ENCODE results near the gene SNCAIP. TPM values are rescaled to one million over a fixed set of nuclear protein-coding genes. Genes with fewer than 3 reads are reported as not detected.

SNCAIP gene
- polyA plus RNA-seq, 3 donors = 24.7 to 28.8 (median 24.9) TPM

- no peak for DNase-seq (ENCODE audit: extremely low read depth in 1 of 11, low read depth in 9 of 11, low spot score in 4 of 11)
Measured at GRCh38 chr5:122412966-122413365, 100.9 kb downstream of the SNCAIP start.

DNA sequence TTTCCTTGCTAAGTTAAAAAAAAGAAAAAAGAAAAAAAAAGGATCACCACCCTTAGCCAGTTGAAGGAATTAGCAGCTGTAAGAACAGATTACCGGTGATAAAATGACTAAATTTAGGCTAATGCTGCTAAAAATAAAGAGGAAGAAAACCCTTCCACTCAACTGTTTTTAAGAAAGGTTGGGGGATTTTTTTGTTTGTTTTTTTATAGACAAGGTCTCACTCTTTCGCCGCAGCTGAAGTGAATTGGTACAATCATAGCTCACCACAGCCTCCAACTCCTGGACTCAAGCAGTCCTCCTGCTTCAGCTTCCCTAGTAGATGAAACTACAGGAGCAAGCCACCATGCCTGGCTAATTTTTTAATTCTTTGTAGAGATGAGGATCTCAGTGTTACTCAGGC, 101.7 kb downstream of the SNCAIP start:
- no peak for DNase-seq (ENCODE audit: extremely low read depth in 1 of 11, low read depth in 9 of 11, low spot score in 4 of 11)

DNA sequence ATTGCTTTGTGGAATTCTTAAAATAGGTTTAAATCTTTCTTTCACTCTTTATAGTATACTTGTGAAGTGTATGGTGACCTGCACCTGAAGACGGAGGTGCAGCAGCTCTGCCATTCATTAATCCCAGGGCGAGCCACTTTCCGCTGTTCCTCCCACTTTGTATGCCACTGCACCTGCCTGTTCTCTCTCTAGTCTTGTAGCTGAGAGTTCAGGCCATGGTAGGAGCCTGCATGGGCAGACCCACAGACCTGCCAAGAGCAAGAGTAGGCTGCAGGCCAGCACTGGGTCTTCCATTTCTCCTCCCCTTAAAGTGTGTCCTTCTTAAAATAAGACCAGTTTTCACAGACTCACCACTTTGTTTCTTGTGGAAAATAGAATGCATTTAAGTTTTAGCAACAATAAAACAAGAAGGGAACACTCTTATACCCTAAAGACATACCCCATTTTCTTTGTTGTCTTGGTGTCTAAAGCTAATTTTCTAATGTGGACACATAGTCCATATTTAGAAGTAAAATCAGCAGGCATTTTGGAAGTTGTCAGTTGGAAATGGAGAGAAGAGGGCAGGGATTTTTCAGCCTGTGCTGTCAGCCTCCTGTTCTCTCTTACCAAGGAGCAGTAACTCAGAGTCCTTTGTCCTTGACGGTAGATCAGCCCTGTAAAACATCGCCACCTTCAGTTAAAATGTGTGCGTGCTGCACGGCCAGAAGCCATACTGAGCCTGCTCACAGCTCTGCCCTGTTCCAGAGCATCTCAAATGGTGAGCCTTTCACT, 103.2 kb downstream of the SNCAIP start:
- DNase-seq (ENCODE audit: extremely low read depth in 1 of 11, low read depth in 9 of 11, low spot score in 4 of 11) = peak in 9 of 11 donors; percentile 58 to 78 (median 69)

DNA sequence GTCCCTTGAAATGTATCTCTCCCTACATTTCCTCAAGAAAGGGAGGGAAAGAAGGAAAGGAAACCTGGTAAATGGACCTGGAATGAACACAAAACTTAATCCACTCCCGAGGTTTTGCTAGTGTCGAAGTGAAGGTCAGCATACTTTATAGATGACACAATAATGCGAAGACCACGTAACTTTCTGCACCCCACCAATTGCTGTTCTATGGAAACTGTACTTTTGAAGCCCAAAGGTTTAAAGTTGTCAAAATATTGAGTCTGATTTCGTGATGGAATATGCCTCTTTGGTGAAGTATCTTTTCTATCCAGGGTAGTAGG, 103.7 kb downstream of the SNCAIP start:
- no peak for DNase-seq (ENCODE audit: extremely low read depth in 1 of 11, low read depth in 9 of 11, low spot score in 4 of 11)

- no peak for DNase-seq (ENCODE audit: extremely low read depth in 1 of 11, low read depth in 9 of 11, low spot score in 4 of 11)
Measured at GRCh38 chr5:122419142-122419894, 107.3 kb downstream of the SNCAIP start.

DNA sequence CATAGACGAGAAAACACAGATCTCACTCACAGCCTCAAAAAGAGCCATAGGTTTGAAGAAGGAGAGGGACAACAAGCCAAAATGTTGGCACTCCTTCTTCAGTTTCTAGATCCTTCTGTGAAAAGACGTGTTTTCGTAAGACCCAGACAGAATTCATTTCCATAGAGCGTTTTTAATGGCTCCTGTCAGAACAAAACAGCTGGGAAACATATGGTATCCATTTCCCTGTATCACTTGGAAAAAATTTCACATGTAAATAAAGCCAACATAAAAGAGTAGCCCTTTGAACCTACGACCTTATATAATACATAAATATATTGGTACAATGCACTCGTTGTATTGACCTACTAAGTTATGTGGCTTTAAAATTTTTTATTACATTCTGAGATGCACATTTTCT, 108.1 kb downstream of the SNCAIP start:
- peak in 2 of 11 donors; percentile 33 to 37 for DNase-seq (ENCODE audit: extremely low read depth in 1 of 11, low read depth in 9 of 11, low spot score in 4 of 11)

DNA sequence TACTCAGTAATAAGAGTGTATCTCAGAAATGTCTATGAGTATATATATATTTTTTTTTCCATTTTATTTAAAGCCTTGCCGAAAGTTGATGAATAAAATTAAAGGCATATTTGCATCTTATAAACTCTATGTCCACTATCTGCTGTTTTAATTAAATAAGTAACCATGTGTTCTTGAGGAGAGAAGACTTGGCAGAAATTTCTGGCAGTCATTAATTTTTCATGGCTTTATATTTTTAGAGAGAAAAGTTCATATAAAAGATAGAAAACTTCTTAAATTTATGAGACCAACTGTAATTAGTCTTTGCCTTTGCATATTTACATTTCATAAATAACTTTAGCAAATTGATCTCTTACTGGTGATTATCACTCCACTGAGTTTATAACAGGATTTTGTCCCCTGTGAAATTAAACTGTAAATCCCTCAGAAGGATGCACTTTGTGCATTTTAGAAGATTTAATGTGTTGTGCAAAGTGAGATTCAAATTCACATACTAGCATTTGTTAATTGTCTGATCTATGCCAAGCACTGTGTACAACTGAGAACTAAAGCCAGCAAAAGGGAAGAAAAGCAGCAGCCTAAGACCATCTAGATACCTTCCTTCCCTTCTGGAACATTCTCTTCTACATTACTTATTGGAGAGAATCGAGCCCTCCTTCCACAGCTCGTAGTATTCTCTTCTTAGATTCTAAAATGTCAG, 108.7 kb downstream of the SNCAIP start:
- peak in 1 of 11 donors; percentile 32 for DNase-seq (ENCODE audit: extremely low read depth in 1 of 11, low read depth in 9 of 11, low spot score in 4 of 11)

DNA sequence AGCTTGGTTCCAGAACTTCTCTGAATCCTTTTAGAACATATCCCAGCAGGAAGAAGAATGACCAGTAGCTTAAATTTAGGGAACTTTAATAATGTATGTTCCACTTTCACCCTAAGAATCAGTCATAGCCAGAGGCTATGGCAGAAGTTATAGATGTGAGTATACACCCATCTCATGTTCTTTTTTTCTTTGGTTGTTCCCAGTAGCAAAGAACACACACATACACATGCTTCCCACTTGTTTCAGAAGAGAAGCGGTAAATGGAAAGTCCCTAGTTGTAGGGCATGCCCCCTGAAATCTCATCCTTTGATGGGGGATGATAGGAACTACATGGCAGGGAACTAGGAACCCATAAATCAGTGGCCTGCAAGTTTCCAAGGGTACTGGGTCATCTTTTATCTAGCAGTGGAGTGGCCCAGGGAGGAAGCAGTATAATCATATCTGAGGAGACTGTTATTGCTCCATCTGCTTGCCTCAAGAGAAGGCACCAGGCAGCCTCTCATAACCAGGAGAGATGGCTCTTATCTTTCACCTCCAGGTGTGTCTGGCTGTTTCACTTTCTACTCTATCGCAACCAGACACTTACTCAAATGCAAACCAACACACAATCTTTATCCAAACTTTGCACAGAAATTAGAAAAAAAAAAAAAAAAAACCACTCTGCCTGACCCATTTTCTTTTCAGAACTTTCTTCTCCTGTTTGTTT, 109.5 kb downstream of the SNCAIP start:
- DNase-seq (ENCODE audit: extremely low read depth in 1 of 11, low read depth in 9 of 11, low spot score in 4 of 11) = no peak

DNA sequence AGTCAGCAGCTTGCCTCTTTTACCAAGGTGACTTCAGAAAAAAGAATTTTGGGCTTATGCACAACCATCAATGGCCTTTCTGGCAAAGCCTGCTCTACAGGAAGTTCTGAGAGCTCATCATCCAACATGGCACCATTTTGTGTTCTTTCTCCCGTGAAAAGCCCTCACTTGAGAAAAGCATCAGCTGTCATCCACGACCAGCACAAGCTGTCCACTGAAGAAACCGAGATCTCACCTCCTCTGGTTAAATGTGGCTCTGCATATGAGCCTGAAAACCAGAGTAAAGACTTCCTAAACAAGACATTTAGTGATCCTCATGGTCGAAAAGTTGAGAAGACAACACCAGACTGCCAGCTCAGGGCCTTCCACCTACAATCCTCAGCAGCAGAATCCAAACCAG, 111.2 kb downstream of the SNCAIP start:
- no peak for DNase-seq (ENCODE audit: extremely low read depth in 1 of 11, low read depth in 9 of 11, low spot score in 4 of 11)

- no peak for DNase-seq (ENCODE audit: extremely low read depth in 1 of 11, low read depth in 9 of 11, low spot score in 4 of 11)
Measured at GRCh38 chr5:122424132-122424531, 112.1 kb downstream of the SNCAIP start.

- DNase-seq (ENCODE audit: extremely low read depth in 1 of 11, low read depth in 9 of 11, low spot score in 4 of 11) = no peak
Measured at GRCh38 chr5:122426301-122426700, 114.3 kb downstream of the SNCAIP start.

DNA sequence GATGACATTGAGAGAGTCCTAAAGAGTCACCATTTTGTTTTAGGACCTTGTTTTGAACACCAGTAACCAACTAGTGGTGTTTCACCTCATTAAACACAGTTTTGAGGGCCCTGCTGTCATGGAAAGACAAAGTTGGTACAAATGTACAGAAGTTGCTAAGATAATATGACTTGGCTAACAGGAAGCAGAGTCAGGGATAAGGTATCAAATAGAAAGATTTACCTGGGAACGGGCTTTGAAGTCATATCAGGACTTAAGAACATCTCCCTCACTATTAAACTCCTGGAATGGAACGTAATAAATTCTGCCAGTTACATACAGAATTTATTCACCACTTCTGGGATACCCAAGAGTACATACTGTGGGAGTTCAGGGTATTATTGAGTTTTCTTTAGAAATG, 115.6 kb downstream of the SNCAIP start:
- DNase-seq (ENCODE audit: extremely low read depth in 1 of 11, low read depth in 9 of 11, low spot score in 4 of 11) = peak in 1 of 11 donors; percentile 29

DNA sequence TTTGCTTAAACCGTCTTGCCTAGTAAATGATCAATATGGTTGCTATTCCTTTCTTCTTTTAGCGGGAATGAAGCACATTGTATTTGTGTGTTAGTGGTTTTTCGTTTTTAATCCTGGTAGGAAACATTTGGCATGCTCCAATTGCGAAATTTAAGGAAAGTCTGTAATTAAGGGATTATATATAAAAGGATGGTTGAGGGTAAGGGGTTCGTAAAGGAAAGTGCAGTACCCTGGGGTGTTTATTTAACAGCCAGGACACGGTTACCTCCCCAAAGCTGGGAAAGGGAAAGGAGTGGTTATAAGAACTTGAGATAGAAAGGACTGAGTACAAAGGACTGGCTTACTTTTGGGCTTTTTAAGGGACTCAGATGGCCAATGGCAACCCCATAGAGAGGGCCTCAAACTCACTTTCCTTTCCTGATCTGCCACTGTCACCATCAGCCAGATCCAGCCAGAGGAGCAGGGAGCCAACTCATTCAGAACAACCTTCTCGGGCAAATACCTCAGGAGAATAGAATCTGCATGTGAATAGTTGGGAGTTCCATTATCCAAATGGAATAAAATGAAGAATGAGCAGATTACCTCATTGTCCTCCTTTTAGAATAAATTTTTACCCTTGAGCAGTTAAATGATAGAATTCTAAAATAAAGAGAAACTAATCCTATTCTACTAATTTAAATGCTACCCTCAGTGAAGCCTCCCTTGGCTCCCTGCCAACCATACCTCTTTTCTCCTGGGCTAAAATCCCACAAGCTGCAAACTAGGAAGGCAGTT, 117.7 kb downstream of the SNCAIP start:
- DNase-seq (ENCODE audit: extremely low read depth in 1 of 11, low read depth in 9 of 11, low spot score in 4 of 11) = no peak

DNA sequence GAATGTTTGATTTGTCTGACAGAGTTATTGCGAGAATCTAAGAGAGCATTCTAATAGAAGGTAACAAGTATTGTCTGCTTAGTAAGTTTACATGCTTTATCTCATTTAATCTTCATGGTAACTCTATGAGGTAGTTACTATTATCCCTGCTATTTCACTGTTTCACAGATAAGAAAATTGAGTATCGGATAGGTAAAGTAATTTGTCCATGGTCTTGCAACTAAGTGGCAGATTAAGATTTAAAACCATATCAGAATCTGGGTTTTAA, 118.2 kb downstream of the SNCAIP start:
- no peak for DNase-seq (ENCODE audit: extremely low read depth in 1 of 11, low read depth in 9 of 11, low spot score in 4 of 11)

GRCh38 chr5:122431298-122431697, 119.3 kb downstream of the SNCAIP start:
- DNase-seq (ENCODE audit: extremely low read depth in 1 of 11, low read depth in 9 of 11, low spot score in 4 of 11) = no peak

DNA sequence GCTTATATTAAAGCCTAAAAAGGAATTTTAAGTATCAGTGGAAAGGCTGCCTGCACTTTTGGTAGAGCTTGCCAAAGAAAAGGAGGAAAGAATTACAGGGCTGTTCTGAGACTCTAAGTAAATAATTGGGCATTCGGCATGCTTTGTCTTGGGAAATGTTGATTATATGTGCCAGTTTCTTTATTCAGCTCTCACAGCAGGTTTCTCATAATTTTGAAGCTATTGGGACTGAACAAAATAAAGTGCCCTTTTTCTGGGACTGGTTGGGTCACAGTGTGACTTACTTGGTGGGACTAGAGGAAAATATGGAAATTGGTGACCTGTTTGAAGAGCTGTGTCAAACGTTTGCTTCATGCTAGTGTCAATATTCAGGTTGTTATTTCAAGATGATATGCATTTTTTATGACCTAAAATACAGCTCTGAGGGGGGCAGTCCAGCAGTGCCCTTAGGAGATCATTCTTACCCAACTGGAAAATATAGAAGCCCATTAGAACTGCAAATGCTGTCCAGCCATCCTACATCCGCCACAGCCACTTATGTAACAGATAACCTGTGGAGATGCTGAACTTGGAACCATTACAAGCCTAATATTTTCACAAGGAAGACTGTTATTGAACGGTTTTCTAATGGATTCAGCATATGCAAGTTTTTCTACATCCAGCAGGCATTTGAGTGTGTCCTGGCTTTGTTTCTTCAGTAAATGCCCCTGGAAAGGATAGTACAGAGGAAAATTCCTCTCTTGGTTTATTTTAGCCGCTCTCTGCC, 122.4 kb downstream of the SNCAIP start:
- DNase-seq (ENCODE audit: extremely low read depth in 1 of 11, low read depth in 9 of 11, low spot score in 4 of 11) = no peak

DNA sequence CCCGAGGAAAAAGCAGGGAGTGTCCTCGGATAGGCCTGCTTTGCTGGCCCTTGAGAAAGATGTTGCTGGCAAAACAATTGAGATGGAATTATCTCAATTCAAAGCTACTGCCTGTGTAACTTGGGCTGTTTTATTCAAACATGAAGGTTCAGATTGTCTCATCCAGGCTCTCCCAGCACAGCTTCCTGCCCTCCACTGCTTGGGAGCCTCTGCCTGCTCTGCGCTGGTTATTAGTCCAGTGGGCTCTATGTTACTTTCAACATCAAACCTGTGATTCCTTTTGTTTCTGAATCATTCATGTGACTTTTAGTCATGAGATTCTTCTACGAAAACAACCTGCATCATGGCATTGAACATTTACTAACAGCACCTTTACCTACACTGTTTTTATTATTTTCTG, 123.2 kb downstream of the SNCAIP start:
- no peak for DNase-seq (ENCODE audit: extremely low read depth in 1 of 11, low read depth in 9 of 11, low spot score in 4 of 11)

GRCh38 chr5:122435761-122436160, 123.7 kb downstream of the SNCAIP start:
- DNase-seq (ENCODE audit: extremely low read depth in 1 of 11, low read depth in 9 of 11, low spot score in 4 of 11) = no peak

Data from renal cortex interstitium (tissue), 11 donors.